Neuronal stem cell (in vitro differentiated cells): Measurements from ENCODE around the gene PFDN1.

Experiments
- DNase-seq: peaks from one replicate; pipeline ENCODE4 v3.0.0-alpha.2; 2013; ENCODE audit warnings: low spot score
- H2AFZ ChIP-seq: one replicate; pipeline ENCODE4 v1.6.1; 2013; ENCODE audit warnings: mild to moderate bottlenecking, low read length, inconsistent platforms
- H2AK5ac ChIP-seq: 2 replicates; pipeline ENCODE4 v1.6.1; 2013; ENCODE audit warnings: low read depth, mild to moderate bottlenecking, inconsistent platforms, low read length, moderate library complexity, mixed read lengths
- H2BK120ac ChIP-seq: 2 replicates; pipeline ENCODE4 v1.6.1; 2013; ENCODE audit warnings: low read depth, mild to moderate bottlenecking, inconsistent platforms, low read length, moderate library complexity, mixed read lengths
- H2BK12ac ChIP-seq: one replicate; pipeline ENCODE4 v1.6.1; 2013; ENCODE audit warnings: low read length, inconsistent platforms
- H2BK15ac ChIP-seq: 2 replicates; pipeline ENCODE4 v1.6.1; 2013; ENCODE audit warnings: mild to moderate bottlenecking, low read length, inconsistent platforms, mixed read lengths
- H2BK5ac ChIP-seq: one replicate; pipeline ENCODE4 v1.6.1; 2013; ENCODE audit warnings: inconsistent platforms, mild to moderate bottlenecking, low read length, moderate library complexity
- H3K14ac ChIP-seq: one replicate; pipeline ENCODE4 v1.6.1; 2013; ENCODE audit warnings: low read length, inconsistent platforms
- H3K18ac ChIP-seq: 2 replicates; pipeline ENCODE4 v1.6.1; 2013; ENCODE audit warnings: low read length, inconsistent platforms
- H3K23ac ChIP-seq: 2 replicates; pipeline ENCODE4 v1.6.1; 2013; ENCODE audit warnings: low read depth, mild to moderate bottlenecking, mixed read lengths, low read length, inconsistent platforms; ENCODE audit not compliant: poor library complexity
- H3K27ac ChIP-seq: replicated peaks from 3 replicates; pipeline ENCODE4 v1.5.1; 2013; ENCODE audit warnings: low read length, inconsistent platforms
- H3K27me3 ChIP-seq, 3 experiments: 2 replicates each; pipeline ENCODE4 v1.6.1; 2013; ENCODE audit warnings: low read length in 3 of 3, mild to moderate bottlenecking in 2 of 3, inconsistent platforms in 1 of 3, low read depth in 1 of 3, mixed read lengths in 1 of 3, moderate library complexity in 1 of 3; ENCODE audit not compliant: control insufficient read depth in 3 of 3, insufficient read depth in 3 of 3
- H3K36me3 ChIP-seq, 2 donors: replicated peaks in 1 of 2; 2 replicates each; pipeline ENCODE4 v1.6.1; 2013; ENCODE audit warnings: low read length in 2 of 2; ENCODE audit not compliant: control insufficient read depth in 2 of 2, insufficient read depth in 2 of 2
- H3K4ac ChIP-seq: 2 replicates; pipeline ENCODE4 v1.6.1; 2013; ENCODE audit warnings: inconsistent platforms, mild to moderate bottlenecking, low read length, moderate library complexity
- H3K4me1 ChIP-seq, 2 donors: 1 replicate in 1 of 2; 2 replicates in 1 of 2; pipeline ENCODE4 v1.6.1; 2013; ENCODE audit warnings: low read length in 2 of 2, low read depth in 1 of 2; ENCODE audit not compliant: control insufficient read depth in 2 of 2, insufficient read depth in 1 of 2
- H3K4me2 ChIP-seq: one replicate; pipeline ENCODE4 v1.6.1; 2013; ENCODE audit warnings: mild to moderate bottlenecking, low read length, inconsistent platforms; ENCODE audit not compliant: insufficient read depth, poor library complexity, severe bottlenecking
- H3K4me3 ChIP-seq, 2 donors: 2 replicates each; pipeline ENCODE4 v1.5.1; 2013; ENCODE audit warnings: low read length in 2 of 2, mild to moderate bottlenecking in 2 of 2, inconsistent platforms in 1 of 2, moderate library complexity in 1 of 2
- H3K79me1 ChIP-seq: one replicate; pipeline ENCODE4 v1.6.1; 2013; ENCODE audit warnings: low read depth, mild to moderate bottlenecking, inconsistent platforms, low read length, moderate library complexity
- H3K9ac ChIP-seq: one replicate; pipeline ENCODE4 v1.6.1; 2013; ENCODE audit warnings: mild to moderate bottlenecking, low read depth, low read length, inconsistent platforms; ENCODE audit not compliant: poor library complexity
- H3K9me3 ChIP-seq, 2 donors: replicated peaks in 1 of 2; 2 replicates each; pipeline versions ENCODE3 to v1.6.1; 2013; ENCODE audit warnings: low read length in 2 of 2, mild to moderate bottlenecking in 2 of 2, inconsistent platforms in 1 of 2, low read depth in 1 of 2, mixed read lengths in 1 of 2, moderate library complexity in 1 of 2; ENCODE audit not compliant: control insufficient read depth in 2 of 2, insufficient read depth in 1 of 2
- H4K8ac ChIP-seq: one replicate; pipeline ENCODE4 v1.6.1; 2013; ENCODE audit warnings: low read depth, mild to moderate bottlenecking, inconsistent platforms, low read length, moderate library complexity
- H4K91ac ChIP-seq: one replicate; pipeline ENCODE4 v1.6.1; 2013; ENCODE audit warnings: low read length, low read depth, mild to moderate bottlenecking, inconsistent platforms; ENCODE audit not compliant: poor library complexity
- WGBS, 2 donors: extraction: QIAGEN DNeasy Blood & Tissue Kit; methylation state at CpG; one replicate each; pipeline ENCODE4 v1.1.7; 2013; ENCODE audit warnings: missing lambda C conversion rate in 2 of 2, mixed read lengths in 1 of 2; ENCODE audit not compliant: insufficient read length in 2 of 2, insufficient replicate concordance in 1 of 2; ENCODE audit errors: extremely low coverage in 2 of 2; 5-methylcytosine and 5-hydroxymethylcytosine counted together

The PFDN1 gene

GRCh38 chr5:140213370-140213983, 89.4 kb downstream of the PFDN1 start:
- no peaks in the 10 kb centered on the region for H3K36me3 ChIP-seq
- H3K9ac ChIP-seq, result no peak overlapping the region
- no peak overlapping the region for H2BK120ac ChIP-seq
- no peak overlapping the region for H2AK5ac ChIP-seq
- no peak for DNase-seq
- no peak overlapping the region for H3K4me2 ChIP-seq
- no peak overlapping the region for H3K18ac ChIP-seq
- WGBS, 2 donors, result no CpG with 5 or more reads among the region's 1 CpG
- H4K91ac ChIP-seq, result no peak overlapping the region
- H4K8ac ChIP-seq, result no peak overlapping the region
- H2AFZ ChIP-seq, result no peak overlapping the region
- H3K4me3 ChIP-seq, result no peak overlapping the region
- no peak overlapping the region for H3K23ac ChIP-seq
- no peaks in the 10 kb centered on the region for H3K79me1 ChIP-seq
- no peak overlapping the region for H2BK12ac ChIP-seq
- no peak overlapping the region for H3K4ac ChIP-seq
- no peak overlapping the region for H2BK15ac ChIP-seq
- no peaks in the 10 kb centered on the region for H3K9me3 ChIP-seq
- peaks cover 0 to 1% of the 10 kb centered on the region in 2 donors for H3K4me1 ChIP-seq
- no peak overlapping the region for H3K14ac ChIP-seq
- H2BK5ac ChIP-seq, result no peak overlapping the region
- no peaks in the 10 kb centered on the region for H3K27me3 ChIP-seq
- no peak overlapping the region for H3K27ac ChIP-seq

GRCh38 chr5:140208065-140208464, 94.8 kb downstream of the PFDN1 start:
- no peak overlapping the region for H2AK5ac ChIP-seq
- DNase-seq, result no peak
- H2BK12ac ChIP-seq, result no peak overlapping the region
- H3K36me3 ChIP-seq, result no peaks in the 10 kb centered on the region
- H3K4me3 ChIP-seq, result no peak overlapping the region
- no peak overlapping the region for H4K91ac ChIP-seq
- no peaks in the 10 kb centered on the region for H3K27me3 ChIP-seq
- H3K79me1 ChIP-seq, result no peaks in the 10 kb centered on the region
- no peak overlapping the region for H4K8ac ChIP-seq
- H3K4ac ChIP-seq, result no peak overlapping the region
- H2BK120ac ChIP-seq, result no peak overlapping the region
- no peak overlapping the region for H2AFZ ChIP-seq
- H3K18ac ChIP-seq, result no peak overlapping the region
- H2BK15ac ChIP-seq, result no peak overlapping the region
- peaks cover 0 to 10% of the 10 kb centered on the region in 2 donors for H3K4me1 ChIP-seq
- H2BK5ac ChIP-seq, result no peak overlapping the region
- H3K9ac ChIP-seq, result no peak overlapping the region
- H3K14ac ChIP-seq, result no peak overlapping the region
- no peaks in the 10 kb centered on the region for H3K9me3 ChIP-seq
- H3K23ac ChIP-seq, result no peak overlapping the region
- no peak overlapping the region for H3K4me2 ChIP-seq
- H3K27ac ChIP-seq, result no peak overlapping the region

- Histone ChIP-seq H2BK5ac (no peak overlapping the region), H3K9ac (no peak overlapping the region), H4K91ac (no peak overlapping the region), H3K4ac (no peak overlapping the region), H2AFZ (no peak overlapping the region), H3K36me3 (no peaks in the 10 kb centered on the region), H3K27me3 (no peaks in the 10 kb centered on the region), H3K79me1 (no peaks in the 10 kb centered on the region), H4K8ac (no peak overlapping the region), H2BK15ac (no peak overlapping the region), H2BK12ac (no peak overlapping the region), H2AK5ac (no peak overlapping the region), H2BK120ac (no peak overlapping the region), H3K9me3 (no peaks in the 10 kb centered on the region), H3K18ac (no peak overlapping the region), H3K27ac (no peak overlapping the region), H3K14ac (no peak overlapping the region), H3K4me3 (no peak overlapping the region), H3K4me1 (peaks cover 0 to 11% of the 10 kb centered on the region in 2 donors), H3K4me2 (no peak overlapping the region), H3K23ac (no peak overlapping the region)
- no CpG with 5 or more reads among the region's 2 CpGs for WGBS, 2 donors
- no peak for DNase-seq
Observed at GRCh38 chr5:140207250-140207964, 95.5 kb downstream of the PFDN1 start.

- Histone ChIP-seq H2AFZ (no peak overlapping the region), H4K8ac (no peak overlapping the region), H3K4me1 (peaks cover 0 to 13% of the 10 kb centered on the region in 2 donors), H2BK120ac (no peak overlapping the region), H3K4me3 (no peak overlapping the region), H3K9ac (no peak overlapping the region), H2BK15ac (no peak overlapping the region), H3K36me3 (no peaks in the 10 kb centered on the region), H4K91ac (no peak overlapping the region), H2BK5ac (no peak overlapping the region), H3K27me3 (no peaks in the 10 kb centered on the region), H2BK12ac (no peak overlapping the region), H3K14ac (no peak overlapping the region), H3K4me2 (no peak overlapping the region), H3K18ac (peak overlapping the region; percentile 1), H3K23ac (no peak overlapping the region), H3K27ac (no peak overlapping the region), H3K79me1 (no peaks in the 10 kb centered on the region), H3K4ac (no peak overlapping the region), H2AK5ac (no peak overlapping the region), H3K9me3 (no peaks in the 10 kb centered on the region)
- DNase-seq, result no peak
- no CpG with 5 or more reads among the region's 4 CpGs for WGBS, 2 donors
Observed at GRCh38 chr5:140205952-140206351, 96.9 kb downstream of the PFDN1 start.
